ENCODE measurements around the gene LDLRAP1.

The LDLRAP1 gene

DNA sequence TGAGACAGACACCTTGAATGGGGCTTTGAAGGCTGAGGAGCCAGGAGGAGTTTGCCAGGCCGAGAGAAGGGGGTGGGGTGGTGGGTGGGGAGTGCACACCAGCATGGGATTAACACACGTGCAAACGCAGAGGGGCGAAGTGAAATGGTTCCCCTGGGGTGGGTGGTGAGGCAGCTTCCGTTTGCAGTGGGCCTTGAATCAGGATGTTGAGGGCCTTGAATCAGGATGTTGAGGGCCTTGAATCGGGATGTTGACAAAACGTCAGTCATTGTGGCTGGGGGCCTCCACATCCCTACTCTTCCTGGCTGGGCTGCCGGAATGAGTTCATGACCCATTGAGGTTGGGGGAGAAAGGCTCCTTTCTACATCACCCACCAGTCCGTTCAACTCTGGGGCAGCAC, 16.6 kb downstream of the LDLRAP1 start:
- TF ChIP-seq, protein P1, sequence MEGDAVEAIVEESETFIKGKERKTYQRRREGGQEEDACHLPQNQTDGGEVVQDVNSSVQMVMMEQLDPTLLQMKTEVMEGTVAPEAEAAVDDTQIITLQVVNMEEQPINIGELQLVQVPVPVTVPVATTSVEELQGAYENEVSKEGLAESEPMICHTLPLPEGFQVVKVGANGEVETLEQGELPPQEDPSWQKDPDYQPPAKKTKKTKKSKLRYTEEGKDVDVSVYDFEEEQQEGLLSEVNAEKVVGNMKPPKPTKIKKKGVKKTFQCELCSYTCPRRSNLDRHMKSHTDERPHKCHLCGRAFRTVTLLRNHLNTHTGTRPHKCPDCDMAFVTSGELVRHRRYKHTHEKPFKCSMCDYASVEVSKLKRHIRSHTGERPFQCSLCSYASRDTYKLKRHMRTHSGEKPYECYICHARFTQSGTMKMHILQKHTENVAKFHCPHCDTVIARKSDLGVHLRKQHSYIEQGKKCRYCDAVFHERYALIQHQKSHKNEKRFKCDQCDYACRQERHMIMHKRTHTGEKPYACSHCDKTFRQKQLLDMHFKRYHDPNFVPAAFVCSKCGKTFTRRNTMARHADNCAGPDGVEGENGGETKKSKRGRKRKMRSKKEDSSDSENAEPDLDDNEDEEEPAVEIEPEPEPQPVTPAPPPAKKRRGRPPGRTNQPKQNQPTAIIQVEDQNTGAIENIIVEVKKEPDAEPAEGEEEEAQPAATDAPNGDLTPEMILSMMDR (conservative IDR thresholded peaks at IDR 0.05): no peak
- H3K27ac ChIP-seq: no peak overlapping the region

DNA sequence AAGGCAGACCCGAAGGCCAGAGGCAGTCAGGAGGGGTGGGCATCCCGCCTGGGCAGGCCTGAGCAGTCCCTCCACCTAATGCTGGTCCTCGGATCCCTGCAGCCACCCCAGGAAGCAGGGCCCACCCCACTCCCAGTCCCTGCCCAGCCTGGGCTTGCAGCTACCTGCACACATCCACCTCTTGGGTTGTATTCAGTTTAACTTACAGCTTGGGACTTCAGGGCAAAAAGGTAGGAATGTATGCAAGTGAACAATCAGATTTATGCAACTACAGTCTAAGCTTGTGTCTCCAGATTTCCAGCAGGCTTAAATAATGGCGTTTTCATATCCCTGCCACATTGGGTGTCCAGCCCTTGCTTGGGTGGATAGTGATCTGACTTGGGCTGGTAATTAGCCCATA, 17.4 kb downstream of the LDLRAP1 start:
- H3K27ac ChIP-seq: no peak overlapping the region
- TF ChIP-seq, protein P1 (conservative IDR thresholded peaks at IDR 0.05): no peak

DNA sequence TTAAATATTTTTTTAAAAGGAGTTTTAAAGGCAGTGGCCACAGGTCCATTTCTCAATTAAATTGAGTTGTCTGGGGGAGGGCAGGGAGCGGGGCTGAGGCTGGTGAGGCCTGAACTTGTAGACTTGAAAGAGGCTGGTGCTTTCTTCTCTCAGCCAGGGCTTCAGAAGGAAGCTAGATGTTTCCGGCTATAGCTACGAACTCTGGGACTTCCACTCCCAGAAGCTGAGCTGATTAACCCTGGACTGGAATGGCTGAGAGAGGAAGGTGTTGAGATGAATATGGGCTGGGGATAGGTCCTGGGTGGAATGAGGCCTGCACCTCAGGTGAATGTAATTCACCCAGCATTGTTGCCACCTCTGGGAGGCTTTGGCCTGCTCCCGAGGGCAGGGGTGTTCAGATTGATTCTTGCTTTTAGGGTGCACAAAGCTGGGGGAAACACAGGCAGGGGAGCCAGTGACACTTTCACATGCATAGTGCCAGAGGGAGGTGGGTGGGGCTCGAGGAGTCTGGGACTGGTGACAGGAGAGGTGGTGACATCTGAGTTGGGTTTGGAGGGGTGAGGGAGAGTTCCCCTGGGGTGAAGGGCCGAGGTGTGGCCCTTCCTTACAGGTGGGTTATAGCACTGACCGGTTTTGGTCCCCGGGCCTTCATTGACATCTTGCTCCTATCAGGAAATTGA, 18.2 kb downstream of the LDLRAP1 start:
- H3K27ac ChIP-seq: no peak overlapping the region
- TF ChIP-seq, protein P1 (conservative IDR thresholded peaks at IDR 0.05): no peak

DNA sequence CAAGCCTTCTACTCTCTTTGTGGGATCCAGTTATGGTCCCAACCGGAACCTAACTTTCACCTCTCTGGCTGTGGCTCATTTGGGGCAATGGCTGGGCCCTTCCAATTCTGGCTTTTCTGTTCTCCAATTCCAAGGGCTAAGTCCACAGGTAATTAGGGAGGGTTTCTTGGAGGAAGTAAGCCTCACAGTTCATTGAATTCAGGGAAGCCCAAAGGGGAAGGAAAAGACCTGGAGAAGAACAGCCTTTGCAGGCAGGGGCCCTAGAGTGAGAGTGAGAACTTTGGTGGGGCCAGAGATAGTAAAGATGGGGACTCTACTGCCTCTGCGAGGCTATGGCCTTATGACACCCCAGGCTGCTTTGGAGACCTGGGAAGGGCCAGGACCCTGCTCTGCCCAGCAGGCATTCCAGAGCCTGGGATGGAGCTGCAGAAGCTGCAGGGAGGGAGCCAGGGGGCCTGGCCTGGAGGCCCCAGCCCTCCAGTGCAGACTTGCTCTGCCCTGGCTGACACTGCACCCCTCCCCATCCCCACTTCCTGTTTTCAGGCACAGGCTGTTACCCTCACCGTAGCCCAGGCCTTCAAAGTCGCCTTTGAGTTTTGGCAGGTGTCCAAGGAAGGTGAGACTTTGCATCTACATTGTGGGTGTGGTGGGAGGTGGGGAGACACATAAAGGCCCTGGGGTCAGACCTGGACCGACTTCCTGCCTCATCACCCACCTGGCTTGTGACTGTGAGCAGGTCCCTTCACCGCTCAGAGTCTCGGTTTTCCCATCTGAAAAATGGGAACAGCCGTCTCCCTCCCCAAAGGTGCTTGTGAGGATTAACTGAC, 18.9 kb downstream of the LDLRAP1 start:
- TF ChIP-seq, protein P1 (conservative IDR thresholded peaks at IDR 0.05): no peak
- no peak overlapping the region for H3K27ac ChIP-seq

DNA sequence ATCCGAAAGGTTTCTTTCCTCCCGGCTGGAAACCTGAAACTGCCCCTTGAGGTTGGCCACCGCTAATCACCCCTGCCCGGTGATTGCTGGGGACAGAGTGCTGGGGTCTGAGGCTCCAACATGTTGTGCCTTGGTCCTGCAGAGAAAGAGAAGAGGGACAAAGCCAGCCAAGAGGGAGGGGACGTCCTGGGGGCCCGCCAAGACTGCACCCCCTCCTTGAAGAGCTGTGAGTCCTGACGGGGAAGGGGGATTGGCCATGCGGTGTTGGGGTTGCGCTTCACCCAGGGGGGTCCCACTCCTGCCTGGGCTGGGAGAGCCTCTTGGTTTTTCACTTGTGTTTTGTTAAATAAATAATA, 19.5 kb downstream of the LDLRAP1 start:
- H3K27ac ChIP-seq: no peak overlapping the region
- TF ChIP-seq, protein P1 (conservative IDR thresholded peaks at IDR 0.05): no peak

DNA sequence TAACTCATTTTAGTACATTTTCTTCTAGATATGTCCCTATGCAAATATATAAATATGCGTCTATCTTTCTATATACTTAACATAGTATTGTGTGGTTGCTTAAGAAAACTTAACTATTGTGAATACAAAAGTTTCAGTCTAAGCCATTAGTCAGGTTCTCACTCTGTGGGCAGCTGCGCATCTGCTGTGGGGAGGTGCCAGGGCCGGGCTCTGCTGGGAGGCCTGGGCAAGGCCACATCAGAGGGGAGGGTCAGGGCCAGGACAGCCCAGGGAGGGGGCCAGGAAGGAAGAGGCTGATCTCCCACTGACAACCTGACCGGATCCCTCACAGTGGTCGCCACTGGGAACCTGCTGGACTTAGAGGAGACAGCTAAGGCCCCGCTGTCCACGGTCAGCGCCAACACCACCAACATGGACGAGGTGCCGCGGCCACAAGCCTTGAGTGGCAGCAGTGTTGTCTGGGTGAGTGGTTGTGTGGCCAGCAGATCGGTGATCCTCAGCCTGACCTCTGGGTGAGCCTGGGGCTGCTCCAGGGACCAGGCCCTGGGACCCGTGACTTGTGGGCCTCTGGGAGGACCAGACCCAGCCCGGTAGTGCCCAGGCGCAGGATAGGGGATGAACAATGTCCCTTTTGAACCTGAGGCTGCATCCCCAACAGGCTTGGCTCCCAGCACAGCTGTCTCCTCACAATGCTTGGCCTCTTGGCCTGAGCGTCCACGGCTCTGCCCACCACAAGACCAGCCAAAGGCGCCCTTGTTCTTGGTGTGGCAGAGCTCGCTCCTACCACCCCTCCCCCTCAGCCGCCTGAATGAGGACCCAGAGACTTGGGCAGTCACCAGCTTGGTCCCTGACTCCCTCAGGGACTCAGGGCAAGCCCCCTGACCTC, 20.2 kb downstream of the LDLRAP1 start:
- TF ChIP-seq, protein P1 (conservative IDR thresholded peaks at IDR 0.05): no peak
- H3K27ac ChIP-seq: no peak overlapping the region

Measured in VCaP (cell line).